HG03342 (cell line): ENCODE results near the gene FCER2.
A peak's percentile ranks its signal among the peaks of the same experiment; 100 is the strongest.

Experiments used
- ATAC-seq: cut with Tn5 transposase; IDR thresholded peaks from one replicate; pipeline ENCODE4 v1.9.1; 2021; ENCODE audit warnings: mild to moderate bottlenecking, moderate library complexity; ENCODE audit not compliant: unreplicated experiment

The FCER2 gene

DNA sequence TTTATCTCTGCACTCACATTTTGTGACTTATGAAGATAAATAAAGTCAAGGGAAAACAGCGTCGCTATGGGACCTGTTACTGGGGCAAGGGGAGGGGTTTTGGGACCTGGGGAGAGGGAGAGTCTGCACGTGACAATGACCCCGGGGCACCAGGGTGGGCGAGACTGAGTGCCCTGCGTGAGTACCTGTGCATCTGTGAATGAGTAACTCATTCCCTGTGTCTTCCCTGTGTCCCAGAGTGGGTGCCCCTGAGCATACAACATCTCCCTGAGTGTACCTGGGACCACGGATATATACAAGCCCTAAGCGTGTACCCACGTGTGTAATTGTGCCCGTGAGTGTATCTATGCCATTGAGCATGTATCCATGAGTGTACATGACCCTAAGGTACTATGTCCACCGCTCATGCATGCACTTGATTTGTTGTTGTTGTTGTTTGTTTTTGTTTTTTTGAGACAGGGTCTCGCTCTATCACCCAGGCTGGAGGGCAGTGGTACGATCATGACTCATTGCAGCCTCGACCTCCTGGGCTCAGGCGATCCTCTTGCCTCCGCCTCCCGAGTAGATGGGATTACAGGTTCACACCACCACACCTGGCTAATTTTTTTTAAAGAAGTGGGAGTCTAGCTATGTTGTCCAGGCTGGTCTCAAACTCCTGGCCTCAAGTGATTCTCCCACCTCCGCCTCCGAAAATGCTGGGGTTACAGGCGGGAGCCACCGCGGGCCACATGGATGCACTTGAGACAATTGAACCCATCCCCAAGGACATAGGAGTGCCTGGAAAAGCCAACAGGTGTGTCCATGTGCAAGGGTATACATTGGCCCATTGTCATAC, 21.9 kb downstream of the FCER2 start:
- ATAC-seq: no peak

DNA sequence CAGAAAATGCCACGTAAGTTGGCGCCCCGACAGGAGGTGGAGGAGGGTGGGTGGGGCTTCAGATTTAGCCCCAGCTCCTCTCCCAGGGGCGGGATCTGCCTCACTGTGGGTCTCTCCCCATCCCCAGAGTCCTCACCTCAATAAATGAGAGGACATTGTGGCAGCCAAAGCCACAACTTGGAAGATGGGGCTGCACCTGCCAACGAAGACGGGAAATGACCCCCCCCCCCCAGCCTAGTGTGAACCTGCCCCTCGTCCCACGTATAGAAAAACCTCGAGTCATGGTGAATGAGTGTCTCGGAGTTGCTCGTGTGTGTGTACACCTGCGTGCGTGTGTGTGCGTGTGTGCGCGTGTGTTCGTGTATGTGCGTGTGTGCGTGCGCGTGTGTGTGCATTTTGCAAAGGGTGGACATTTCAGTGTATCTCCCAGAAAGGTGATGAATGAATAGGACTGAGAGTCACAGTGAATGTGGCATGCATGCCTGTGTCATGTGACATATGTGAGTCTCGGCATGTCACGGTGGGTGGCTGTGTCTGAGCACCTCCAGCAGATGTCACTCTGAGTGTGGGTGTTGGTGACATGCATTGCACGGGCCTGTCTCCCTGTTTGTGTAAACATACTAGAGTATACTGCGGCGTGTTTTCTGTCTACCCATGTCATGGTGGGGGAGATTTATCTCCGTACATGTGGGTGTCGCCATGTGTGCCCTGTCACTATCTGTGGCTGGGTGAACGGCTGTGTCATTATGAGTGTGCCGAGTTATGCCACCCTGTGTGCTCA, 22.8 kb downstream of the FCER2 start:
- ATAC-seq: no peak

DNA sequence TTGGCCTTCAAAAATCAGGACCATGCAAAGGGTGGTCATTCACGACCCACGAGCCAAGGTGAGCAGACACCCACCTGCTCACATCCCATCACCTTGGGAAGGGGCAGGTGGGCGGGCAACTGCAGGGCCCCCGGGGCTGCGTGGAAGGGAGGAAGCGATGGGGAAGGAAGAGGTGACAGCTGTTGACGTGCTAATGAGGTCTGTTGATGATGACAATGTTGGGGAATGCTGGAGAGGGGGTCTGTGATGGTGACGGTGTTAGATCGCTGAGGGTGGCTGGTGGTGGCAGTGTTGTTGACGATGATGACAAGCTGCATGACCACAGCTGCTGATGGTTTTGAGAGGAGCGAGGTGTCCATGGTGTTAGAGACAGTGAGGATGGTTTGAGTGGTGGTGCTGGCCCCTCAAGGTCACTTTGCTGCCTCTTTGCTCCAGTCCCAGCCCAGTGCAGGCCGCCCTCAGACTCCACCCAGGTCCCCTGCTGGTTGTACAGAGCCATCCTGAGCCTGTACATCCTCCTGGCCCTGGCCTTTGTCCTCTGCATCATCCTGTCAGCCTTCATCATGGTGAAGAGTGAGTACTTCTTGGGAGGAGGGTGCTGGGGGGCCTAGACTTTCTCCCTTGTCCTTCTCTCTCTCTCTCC, 24.1 kb downstream of the FCER2 start:
- ATAC-seq: no peak

DNA sequence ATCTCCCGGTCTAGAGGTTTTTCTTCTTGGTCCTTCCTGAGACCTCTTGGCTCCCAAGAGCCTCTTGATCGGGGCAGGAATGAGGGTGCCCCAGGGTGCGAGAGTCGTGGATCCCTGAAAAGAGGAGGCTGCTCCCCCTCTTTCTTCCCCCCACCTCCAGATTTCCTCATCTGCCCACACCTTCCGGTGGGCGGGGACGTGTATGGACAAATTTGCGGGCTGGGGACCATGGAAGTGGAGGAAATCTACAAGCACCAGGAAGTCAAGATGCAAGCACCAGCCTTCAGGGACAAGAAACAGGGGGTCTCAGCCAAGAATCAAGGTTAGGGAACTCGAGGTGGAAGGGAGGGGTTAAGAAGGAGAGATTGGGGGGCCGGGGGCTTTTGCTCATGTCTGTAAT, 25.1 kb downstream of the FCER2 start, which contains the start of gene MCEMP1:
MCEMP1 (plus strand) TSS at position 237 of the 400 bp plus-strand sequence; CDS start at position 268, 31 bp downstream.
- ATAC-seq: no peak

DNA sequence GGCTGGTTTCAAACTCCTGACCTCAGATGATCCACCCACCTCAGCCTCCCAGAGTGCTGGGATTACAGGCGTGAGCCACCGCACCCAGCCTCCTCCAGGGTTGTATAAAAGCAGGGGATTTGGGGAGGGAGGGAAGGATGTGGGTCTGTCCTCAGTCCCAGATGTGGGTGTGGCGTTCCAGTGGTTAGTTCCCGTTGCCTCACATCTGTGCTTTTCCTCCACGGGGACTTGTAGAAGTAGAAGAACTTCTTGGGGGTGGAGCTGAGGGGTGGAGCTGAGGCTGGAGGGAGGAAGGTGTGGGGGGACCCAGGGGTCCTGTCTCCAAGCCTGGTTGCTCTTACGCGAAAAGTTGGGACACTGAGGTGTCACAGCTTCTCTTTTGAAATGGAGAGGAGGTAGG, 25.6 kb downstream of the FCER2 start:
- no peak for ATAC-seq

DNA sequence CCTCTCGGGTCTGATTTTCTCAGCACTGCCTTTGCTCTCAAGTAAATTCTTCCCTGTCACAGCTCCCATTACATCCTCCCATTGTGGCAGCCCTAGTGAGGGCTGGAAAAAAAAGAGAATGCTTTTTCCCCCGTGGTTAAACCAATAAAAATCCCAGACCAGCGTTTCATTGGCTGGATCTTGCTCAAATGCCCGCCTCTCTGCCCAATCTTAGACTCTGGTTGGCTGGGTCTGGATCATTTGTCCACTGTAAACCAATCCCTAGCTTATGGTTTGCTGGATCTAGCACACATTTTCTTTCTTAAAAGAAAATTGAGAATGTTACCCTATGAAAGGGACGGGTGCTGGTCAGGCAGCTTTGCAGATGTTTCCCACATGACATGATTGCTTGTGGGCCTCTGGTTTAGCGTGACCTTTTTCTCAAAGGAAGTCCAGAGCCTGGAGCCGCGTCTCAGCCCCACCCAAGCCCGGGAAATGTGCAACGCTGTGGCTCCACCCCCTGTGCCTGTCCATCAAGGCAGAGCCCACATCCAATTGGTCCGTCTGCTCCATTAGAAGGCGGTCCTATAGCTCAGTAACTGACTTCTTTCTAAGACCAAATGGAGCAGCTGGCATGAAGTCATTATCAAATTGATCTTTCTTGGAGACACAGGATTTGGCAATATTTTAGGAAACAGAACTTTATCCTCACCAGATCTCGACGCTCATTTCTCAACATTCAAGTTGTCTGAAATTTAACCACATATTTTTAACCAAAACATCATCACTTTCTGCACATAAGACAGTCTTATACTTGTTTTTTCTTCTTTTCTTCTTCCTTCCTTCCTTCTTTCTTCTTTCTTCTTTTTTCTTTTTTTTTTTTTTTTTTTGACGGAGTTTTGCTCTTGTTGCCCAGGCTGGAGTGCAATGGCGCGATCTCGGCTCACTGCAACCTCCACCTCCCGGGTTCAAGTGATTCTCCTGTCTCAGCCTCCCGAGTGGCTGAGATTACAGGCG, 27.6 kb downstream of the FCER2 start:
- ATAC-seq: no peak

DNA sequence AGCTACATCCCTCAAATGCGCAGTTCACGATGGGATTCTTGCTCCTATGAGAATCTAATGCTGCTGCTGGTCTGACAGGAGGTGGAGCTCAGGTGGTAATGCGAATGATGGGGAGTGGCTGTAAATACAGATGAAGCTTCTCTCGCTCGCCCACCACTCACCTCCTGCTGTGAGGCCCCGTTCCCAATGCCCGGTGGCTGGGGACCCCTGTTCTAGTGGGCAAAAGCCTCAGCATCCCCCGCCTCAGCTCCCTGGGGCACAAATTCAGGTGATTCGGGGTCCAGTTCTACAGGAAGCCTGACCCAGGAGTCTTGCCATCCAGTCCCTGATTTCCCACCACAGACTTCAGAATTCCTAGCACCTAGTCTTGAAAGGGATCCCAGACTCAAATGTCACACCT, 29.4 kb downstream of the FCER2 start:
- ATAC-seq: no peak

DNA sequence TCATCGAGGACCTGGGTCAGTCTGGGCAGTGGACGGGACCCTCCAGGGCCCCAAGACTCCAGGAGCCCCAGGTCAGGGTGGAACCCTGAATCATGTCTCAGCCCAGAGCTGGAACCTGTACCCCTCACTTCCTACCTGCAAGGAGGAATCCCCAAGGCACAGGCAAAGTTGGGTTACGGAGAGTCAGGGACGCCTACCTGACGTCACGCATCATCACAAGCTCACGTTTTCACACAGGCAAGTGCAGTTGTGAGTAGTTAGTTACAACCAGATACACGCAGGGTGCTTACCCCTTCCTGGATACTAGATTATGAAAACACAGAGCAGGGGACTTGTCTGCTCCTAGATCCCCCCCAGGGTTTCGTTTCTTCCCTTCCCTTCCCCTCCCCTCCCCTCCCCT, 31.1 kb downstream of the FCER2 start:
- ATAC-seq: no peak

DNA sequence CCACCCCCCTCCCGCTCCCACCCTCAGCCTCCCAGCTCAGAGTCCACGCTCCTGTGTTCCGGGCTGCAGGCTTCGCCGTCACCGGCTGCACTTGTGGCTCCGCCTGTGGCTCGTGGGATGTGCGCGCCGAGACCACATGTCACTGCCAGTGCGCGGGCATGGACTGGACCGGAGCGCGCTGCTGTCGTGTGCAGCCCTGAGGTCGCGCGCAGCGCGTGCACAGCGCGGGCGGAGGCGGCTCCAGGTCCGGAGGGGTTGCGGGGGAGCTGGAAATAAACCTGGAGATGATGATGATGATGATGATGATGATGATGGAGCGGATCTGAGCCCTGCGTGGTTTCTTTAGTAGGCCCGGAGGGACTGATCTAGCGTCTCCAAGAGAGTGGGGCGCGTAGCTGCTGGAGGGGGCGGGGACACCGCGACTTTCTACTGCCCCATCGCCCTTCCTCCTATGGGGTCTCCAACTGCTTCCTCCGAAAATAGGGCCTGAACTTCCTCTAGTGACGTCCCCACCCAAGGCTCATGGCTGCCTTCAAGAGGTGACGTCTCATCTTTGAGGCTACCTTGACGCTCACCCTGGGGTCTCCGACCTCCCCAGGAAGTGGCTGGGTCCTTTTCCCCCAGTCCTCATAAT, 31.7 kb downstream of the FCER2 start:
- ATAC-seq: no peak

DNA sequence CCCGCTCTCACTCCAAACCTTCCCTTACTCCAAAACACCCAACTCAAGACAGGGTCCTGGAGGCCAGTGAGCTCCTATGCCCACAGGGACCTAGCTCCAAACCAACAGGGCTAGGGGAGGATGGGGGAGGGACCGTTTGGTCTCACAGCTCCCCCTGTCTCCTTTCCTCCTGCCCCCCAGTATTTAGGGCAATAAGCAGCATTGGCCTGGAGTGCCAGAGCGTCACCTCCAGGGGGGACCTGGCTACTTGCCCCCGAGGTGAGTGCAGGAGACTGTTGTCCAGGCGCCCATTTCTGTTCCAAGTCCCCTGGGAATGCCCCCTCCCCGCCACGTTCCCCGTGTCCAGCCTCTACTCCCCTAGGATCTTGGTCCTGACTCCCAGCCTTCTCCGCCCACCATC, 32.3 kb downstream of the FCER2 start:
- no peak for ATAC-seq

DNA sequence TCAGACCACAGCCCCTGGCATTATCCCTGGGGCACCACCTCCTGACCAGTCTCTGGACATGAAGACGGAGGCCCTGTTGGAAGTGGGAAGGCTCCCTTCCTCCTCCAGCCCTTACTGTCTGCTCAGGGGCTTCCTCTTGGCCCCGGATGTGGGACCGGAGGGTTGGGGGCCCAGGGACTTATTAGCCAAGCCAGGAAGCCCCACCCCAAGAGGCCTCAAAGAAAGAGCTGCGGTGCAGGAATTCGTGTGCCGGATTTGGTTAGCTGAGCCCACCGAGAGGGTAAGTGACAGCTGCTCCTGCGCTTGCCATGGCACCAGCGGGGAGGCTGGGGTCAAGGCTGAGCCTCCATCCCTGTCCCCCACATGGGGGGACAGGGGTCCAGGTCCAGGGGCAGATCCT, 33.1 kb downstream of the FCER2 start, which contains the start of gene RETN:
RETN (plus strand) TSS at position 208 of the 400 bp plus-strand sequence. CDS start 278 bp downstream, outside the sequence.
- ATAC-seq: no peak

DNA sequence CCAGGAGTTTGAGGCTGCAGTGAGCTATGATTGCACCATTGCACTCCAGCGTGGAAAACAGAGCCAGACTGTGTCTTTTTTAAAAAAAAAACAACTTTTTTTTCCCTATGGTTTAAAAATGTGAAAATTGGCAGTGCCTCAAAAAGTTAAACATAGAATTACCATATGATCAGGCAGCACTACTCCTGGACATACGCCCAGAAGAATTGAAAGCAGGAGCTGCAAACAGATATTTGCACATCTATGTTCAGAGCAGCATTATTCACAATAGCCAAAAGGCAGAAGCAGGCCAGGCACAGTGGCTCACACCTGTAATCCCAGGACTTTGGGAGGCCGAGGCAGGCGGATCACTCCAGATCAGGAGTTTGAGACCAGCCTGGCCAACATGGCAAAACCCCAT, 36.9 kb downstream of the FCER2 start:
- ATAC-seq: no peak

DNA sequence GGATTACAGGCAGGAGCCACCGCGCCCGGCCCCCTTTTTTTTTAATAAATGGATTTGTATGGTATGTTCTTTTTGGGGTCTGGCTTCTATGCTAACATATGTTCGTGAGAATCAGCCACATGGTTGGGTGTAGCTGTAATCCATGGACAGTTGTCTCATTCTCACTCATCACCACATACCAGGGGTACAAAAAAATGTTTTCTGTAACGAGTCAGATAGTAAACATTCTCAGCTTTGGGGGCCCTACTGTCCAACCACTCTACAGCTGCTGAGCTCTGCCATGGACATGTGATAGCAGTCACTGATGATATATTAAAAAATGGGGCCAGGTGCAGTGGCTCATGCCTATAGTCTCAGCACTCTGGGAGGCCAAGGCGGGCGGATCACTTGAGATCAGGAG, 38.2 kb downstream of the FCER2 start:
- no peak for ATAC-seq

DNA sequence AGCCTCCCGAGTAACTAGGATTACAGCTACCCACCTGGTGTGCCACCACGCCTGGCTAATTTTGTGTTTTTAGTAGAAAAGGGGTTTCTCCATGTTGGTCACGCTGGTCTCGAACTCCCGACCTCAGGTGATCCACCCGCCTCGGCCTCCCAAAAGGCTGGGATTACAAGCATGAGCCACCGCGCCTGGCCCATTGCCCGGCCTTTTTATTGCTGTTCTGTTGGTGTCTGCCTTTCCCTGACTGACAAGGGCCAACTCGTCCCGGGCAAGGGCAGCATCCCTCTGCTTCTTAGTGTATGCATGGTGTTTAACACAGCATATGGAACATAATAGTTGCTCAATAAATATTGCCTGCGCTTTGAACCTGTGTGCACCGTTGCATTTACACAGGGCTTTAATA, 39.3 kb downstream of the FCER2 start:
- no peak for ATAC-seq

DNA sequence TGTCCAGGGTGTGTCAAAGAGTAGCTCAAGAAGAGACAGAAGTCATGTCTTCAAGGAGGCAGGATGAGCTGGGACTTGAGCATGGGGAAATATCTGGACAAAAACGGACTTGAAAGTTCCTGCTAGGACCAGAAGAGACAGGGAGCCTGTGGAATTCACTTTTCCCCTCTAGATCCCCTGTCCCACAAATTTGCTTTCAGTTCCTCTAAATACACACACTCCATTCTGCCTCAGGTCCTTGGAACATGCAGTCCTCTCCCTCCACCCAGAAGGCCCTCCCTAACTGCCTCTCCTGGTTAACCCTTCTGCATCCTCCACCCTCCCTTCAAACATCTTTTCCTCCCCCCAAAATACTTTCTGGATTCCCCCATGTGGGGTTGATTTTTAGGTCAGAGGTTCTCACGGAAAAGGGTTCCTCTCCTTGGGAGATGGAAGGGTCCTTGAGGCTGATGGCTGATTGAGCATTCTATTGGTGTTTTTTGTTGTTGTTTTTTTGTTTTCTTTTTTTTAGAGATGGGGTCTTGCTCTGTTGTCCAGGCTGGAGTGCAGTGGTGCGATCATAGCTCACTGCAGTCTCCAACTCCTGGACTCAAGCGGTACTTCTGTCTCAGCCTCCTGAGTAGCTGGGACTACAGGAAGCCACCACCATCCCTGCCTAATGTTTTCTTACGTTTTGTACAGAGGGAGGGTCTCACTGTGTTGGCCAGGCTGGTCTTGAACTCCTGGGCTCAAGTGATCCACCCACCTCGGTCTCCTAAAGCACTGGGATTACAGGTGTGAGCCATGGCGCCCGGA, 40.0 kb downstream of the FCER2 start:
- ATAC-seq: no peak

DNA sequence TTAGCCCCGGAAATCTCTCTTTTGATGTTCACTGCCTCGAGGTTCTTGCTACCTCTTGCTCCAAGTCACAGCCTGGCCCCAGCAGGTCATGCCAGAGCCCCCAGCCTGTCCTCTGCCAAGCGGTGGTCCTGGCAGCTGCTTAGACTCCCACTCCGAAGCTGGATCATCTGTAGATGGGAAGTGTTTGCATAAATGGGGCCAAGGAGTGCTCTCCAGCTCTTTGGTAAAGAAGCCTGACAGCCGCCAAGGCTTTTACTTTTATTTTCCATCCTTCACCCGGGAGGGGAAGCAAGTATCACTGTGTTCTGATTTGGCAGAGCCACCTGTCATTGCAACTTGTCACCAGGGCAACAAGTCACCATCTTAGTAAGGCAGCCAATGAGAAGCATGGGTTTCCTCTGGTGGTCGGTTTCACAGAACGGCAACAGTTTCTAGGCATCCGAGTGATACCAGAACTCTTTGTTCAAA, 43.7 kb downstream of the FCER2 start:
- peak; percentile 86 for ATAC-seq

DNA sequence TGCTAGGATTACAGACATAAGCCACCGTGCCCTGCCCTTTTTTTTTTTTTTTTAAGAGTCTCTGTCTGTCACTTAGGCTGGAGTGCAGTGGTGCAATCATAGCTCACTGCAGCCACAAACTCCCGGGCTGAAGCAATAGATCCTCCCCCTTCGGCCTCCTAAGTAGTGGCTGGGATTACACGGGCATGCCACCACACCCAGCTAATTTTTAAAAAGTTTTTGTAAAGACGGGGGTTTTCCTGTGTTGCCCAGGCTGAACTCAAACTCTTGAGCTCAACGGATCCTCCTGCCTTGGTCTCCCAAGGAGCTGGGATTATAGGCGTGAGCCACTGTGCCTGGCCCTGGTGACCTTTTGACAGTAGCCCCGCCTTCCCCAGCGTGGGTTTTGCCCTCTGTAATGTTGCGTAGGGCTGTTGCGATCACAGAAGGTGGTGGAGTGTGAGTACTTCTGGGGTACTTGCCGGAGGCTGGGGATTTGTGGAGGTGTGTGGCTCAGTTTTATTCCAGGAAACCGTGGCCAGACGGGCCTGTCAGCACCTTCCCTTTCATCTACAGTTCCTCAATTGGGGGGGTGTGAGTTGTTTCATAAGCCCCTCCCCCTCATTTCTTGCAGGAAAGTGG, 44.7 kb downstream of the FCER2 start:
- no peak for ATAC-seq

DNA sequence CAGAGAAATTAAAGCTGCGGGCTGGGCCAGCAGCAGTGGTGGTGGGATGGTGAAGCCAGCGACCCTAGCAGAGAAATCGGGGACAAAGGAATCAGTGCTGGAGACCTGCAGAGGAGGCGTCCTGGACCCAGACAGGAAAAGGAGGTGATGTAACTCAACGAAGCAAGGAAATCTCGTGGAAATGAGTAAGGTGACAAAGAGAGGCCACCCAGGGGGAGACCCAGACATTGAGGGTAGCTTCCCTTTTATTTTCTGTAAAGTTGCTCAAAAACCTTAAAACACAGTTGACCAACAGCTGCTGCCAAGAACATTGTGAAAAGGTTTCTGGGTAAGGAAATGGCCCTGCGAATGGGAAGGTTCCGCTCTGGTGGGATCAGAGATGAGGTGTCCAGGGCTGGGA, 46.4 kb downstream of the FCER2 start:
- ATAC-seq: no peak
